Transverse colon (tissue), 4 donors: ENCODE measurements around the gene ECEL1. TPM values are rescaled to one million over a fixed set of nuclear protein-coding genes. Genes with fewer than 3 reads are reported as not detected.
A peak's percentile ranks its signal among the peaks of the same experiment; 100 is the strongest.

Experiments
- DNase-seq: peaks from one replicate; pipeline ENCODE4 v3.0.0-alpha.2; 2019
- H3K27ac ChIP-seq, 4 donors: fragments of 200-600 bp; sonication (generic); 2 replicates each; pipeline ENCODE4 v1.5.1; 2016 to 2018; ENCODE audit warnings: inconsistent platforms in 4 of 4
- H3K27me3 ChIP-seq: fragments of 200-600 bp; sonication (generic); 2 replicates; pipeline ENCODE4 v1.5.1; 2017; ENCODE audit warnings: inconsistent platforms
- H3K36me3 ChIP-seq, 4 donors: fragments of 200-600 bp; sonication (generic); 2 replicates each; pipeline ENCODE4 v1.5.1; 2017 to 2019; ENCODE audit warnings: inconsistent platforms in 4 of 4
- H3K4me1 ChIP-seq, 4 donors: fragments of 200-600 bp; sonication (generic); 2 replicates each; pipeline ENCODE4 v1.5.1; 2017 to 2020; ENCODE audit warnings: inconsistent platforms in 4 of 4
- H3K4me3 ChIP-seq, 4 donors: fragments of 200-600 bp; sonication (generic); 1 replicate in 1 of 4; 2 replicates in 3 of 4; pipeline versions ENCODE4 v1.5.1 to v1.6.1; 2017 to 2019; ENCODE audit warnings: inconsistent platforms in 4 of 4
- H3K9me3 ChIP-seq, 2 donors: fragments of 200-600 bp; sonication (generic); 2 replicates each; pipeline ENCODE4 v1.5.1; 2017 to 2019; ENCODE audit warnings: inconsistent platforms in 2 of 2
- EP300 ChIP-seq: sonication (generic); formaldehyde crosslinking; IDR thresholded peaks from one replicate; pipeline ENCODE4 v1.6.1; 2017; ENCODE audit warnings: antibody characterized with exemption, low read depth
- POLR2A ChIP-seq: fragments of 450-650 bp; IDR thresholded peaks from one replicate; pipeline ENCODE4 v1.6.1; 2016; ENCODE audit warnings: antibody characterized with exemption, mild to moderate bottlenecking, moderate library complexity
- POLR2AphosphoS5 ChIP-seq, 3 donors: sonication (generic); formaldehyde crosslinking; IDR thresholded peaks; one replicate each; pipeline ENCODE4 v1.6.1; 2016; ENCODE audit warnings: antibody characterized with exemption in 3 of 3
- WGBS, 2 donors: methylation state at CpG; one replicate each; pipeline ENCODE4 v1.1.5; 2018; ENCODE audit warnings: low coverage in 1 of 2; 5-methylcytosine and 5-hydroxymethylcytosine counted together
- in situ Hi-C, 4 donors: fragments of 200-750 bp; cut with MboI; loops; one replicate each; pipeline versions ENCODE4 v1.15.0 to v1.15.1; 2017; ENCODE audit warnings: low sequenced_read_pairs in 3 of 4, low pct_ligation_motif_present in 1 of 4, low pct_unique_long_range_greater_than_20kb in 1 of 4
- intact Hi-C: fragments of 100-400 bp; cut with DNase I; formaldehyde crosslinking; loops from one replicate; pipeline ENCODE4 v1.15.1; 2023; ENCODE audit warnings: low total_unique reads
- total RNA-seq, 4 donors: library from RNA; depleted of rRNA; stranded (reverse); fragments of >200 nt; gene quantifications; one replicate each; pipeline ENCODE4 v1.1.0, GENCODE V29; 2016
- TF ChIP-seq, protein P1 (sequence below), 5 experiments: fragments of 200-600 bp in 3 of 5; fragments of 450-650 bp in 2 of 5; sonication (generic) in 3 of 5; IDR thresholded peaks; 1 replicate in 2 of 5; 2 replicates in 3 of 5; pipeline ENCODE4 v1.5.1; 2016 to 2017; ENCODE audit warnings: antibody characterized with exemption in 5 of 5, inconsistent platforms in 3 of 5, mild to moderate bottlenecking in 2 of 5, moderate library complexity in 1 of 5

The ECEL1 gene
- total RNA-seq, 4 donors from 2014 or later, result not detected

DNA sequence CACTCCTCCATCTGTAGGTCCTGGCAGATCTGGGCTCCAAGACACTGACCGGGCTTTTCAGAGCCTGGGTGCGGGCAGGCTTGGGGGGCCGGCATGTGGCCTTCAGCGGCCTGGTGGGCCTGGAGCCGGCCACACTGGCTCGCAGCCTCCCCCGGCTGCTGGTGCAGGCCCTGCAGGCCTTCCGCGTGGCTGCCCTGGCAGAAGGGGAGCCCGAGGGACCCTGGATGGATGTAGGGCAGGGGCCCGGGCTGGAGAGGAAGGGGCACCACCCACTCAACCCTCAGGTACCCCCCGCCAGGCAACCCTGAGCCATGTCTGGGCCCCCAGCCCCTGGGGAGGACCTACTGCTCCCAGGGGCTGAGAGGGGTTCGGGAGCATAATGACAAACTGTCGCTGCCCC, 37.6 kb upstream of the ECEL1 start:
- Histone ChIP-seq H3K27me3 (peaks cover 65% of the 10 kb centered on the region), H3K4me1 (peaks cover 0 to 25% (median 25%) of the 10 kb centered on the region in 4 donors), H3K4me3 (no peak overlapping the region), H3K9me3 (no peaks in the 10 kb centered on the region), H3K36me3 (no peaks in the 10 kb centered on the region), H3K27ac (no peak overlapping the region)
- intact Hi-C loops (no loop called here), in situ Hi-C loops (no loop called here)
- TF ChIP-seq, protein P1, sequence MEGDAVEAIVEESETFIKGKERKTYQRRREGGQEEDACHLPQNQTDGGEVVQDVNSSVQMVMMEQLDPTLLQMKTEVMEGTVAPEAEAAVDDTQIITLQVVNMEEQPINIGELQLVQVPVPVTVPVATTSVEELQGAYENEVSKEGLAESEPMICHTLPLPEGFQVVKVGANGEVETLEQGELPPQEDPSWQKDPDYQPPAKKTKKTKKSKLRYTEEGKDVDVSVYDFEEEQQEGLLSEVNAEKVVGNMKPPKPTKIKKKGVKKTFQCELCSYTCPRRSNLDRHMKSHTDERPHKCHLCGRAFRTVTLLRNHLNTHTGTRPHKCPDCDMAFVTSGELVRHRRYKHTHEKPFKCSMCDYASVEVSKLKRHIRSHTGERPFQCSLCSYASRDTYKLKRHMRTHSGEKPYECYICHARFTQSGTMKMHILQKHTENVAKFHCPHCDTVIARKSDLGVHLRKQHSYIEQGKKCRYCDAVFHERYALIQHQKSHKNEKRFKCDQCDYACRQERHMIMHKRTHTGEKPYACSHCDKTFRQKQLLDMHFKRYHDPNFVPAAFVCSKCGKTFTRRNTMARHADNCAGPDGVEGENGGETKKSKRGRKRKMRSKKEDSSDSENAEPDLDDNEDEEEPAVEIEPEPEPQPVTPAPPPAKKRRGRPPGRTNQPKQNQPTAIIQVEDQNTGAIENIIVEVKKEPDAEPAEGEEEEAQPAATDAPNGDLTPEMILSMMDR (IDR thresholded peaks at IDR 0.05), result no peak
- TF ChIP-seq POLR2A (no peak), POLR2AphosphoS5 (IDR thresholded peaks at IDR 0.05) (no peak), EP300 (no peak)
- no peak for DNase-seq
- WGBS, 2 donors, result 86% methylated on average over 12 of the region's 14 CpGs; no CpG with 5 or more reads in 1 of the 2 donors

DNA sequence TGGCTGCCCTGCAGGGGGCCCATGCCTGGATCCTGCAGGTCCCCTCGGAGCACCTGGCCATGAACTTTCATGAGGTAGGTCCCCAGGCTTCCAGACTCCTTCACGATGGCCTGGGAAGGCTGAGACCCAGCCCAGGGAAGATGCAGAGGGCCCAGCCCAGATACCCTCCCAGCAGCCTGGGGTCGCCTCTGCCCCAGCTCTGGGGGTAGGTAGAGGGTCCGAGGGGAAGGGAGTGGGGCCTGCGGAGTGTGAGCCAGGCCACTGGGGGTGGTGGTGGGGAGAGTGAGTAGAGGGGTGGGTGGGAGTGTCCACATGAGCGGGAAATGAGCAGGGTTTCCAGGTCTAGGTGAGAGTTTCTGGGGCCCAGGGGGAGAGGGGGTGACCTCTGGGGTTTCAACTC, 37.1 kb upstream of the ECEL1 start:
- Histone ChIP-seq H3K9me3 (no peaks in the 10 kb centered on the region), H3K27me3 (peaks cover 70% of the 10 kb centered on the region), H3K4me1 (peaks cover 0 to 25% (median 25%) of the 10 kb centered on the region in 4 donors), H3K36me3 (no peaks in the 10 kb centered on the region), H3K27ac (no peak overlapping the region), H3K4me3 (no peak overlapping the region)
- TF ChIP-seq, protein P1 (IDR thresholded peaks at IDR 0.05), result no peak
- TF ChIP-seq EP300, result no peak
- no peak for TF ChIP-seq POLR2A
- no peak for TF ChIP-seq POLR2AphosphoS5 (IDR thresholded peaks at IDR 0.05)
- in situ Hi-C loops, result no loop called here
- DNase-seq, result no peak
- intact Hi-C loops, result loop anchor here (5.0 kb wide), 1 partner anchor 82 kb away; no protein-coding TSS in a partner anchor
- WGBS, 2 donors, result 68% methylated on average over 6 of the region's 6 CpGs; no CpG with 5 or more reads in 1 of the 2 donors

DNA sequence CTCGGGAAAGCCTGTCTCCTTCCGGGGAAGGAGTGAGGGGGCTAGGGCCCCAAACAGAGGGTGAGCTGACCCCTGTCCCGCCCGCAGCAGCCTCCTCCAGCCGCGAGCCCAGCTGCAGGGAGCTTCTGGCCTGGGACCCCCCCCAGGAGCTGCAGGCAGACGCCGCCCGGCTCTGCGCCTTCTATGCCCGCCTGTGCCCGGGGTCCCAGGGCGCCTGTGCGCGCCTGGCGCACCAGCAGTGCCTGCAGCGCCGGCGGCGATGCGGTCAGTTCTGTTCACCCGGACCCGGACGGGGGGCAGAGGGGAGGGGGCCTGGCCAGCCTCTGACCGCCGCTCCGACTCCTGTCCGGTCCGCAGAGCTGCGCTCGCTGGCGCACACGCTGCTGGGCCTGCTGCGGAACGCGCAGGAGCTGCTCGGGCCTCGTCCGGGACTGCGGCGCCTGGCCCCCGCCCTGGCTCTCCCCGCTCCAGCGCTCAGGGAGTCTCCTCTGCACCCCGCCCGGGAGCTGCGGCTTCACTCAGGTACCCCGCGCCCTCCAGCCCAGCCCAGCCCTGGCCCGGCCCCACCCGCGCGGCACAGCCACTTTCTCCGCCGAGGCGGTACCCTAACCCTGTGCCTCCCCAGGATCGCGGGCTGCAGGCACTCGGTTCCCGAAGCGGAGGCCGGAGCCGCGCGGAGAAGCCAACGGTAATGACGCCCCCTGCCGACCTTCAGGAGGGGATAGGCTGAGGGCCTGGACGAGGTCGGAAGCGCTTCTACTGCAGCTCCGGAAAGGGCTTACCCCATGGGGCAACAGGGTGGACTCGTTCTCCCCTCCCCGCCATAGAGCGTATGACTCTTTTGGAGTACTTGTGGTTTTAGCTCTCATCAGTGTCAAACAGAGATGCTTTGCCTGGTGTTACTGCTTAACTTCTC, 36.3 kb upstream of the ECEL1 start:
- in situ Hi-C loops (no loop called here), intact Hi-C loops (loop anchor here (5.0 kb wide), 1 partner anchor 82 kb away; no protein-coding TSS in a partner anchor)
- 1% methylated on average over 62 of the region's 75 CpGs; no CpG with 5 or more reads in 1 of the 2 donors for WGBS, 2 donors
- Histone ChIP-seq H3K27ac (no peak overlapping the region), H3K9me3 (no peaks in the 10 kb centered on the region), H3K36me3 (no peaks in the 10 kb centered on the region), H3K4me1 (peaks cover 0 to 25% (median 25%) of the 10 kb centered on the region in 4 donors), H3K27me3 (peaks cover 76% of the 10 kb centered on the region), H3K4me3 (peak overlapping the region in 2 of 4 donors; percentile 21 to 37)
- DNase-seq, result peak; percentile 20
- TF ChIP-seq POLR2AphosphoS5 (IDR thresholded peaks at IDR 0.05) (no peak), EP300 (no peak), POLR2A (no peak)
- TF ChIP-seq, protein P1 (IDR thresholded peaks at IDR 0.05), result no peak

DNA sequence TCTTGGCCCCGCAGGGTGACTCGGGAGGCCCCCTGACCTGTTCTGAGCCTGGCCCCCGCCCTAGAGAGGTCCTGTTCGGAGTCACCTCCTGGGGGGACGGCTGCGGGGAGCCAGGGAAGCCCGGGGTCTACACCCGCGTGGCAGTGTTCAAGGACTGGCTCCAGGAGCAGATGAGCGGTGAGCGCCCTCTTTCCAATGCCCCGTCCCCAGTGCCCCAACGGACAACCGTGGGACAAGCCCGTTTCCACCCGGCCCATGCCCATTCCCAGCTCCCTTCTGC, 35.7 kb upstream of the ECEL1 start:
- 17% methylated on average over 10 of the region's 16 CpGs; no CpG with 5 or more reads in 1 of the 2 donors for WGBS, 2 donors
- no peaks in the 10 kb centered on the region for H3K36me3 ChIP-seq

More for the DNA sequence above, 35.7 kb upstream of the ECEL1 start:
- Histone ChIP-seq H3K9me3 (no peaks in the 10 kb centered on the region), H3K4me3 (no peak overlapping the region), H3K27ac (no peak overlapping the region), H3K4me1 (peaks cover 0 to 25% (median 25%) of the 10 kb centered on the region in 4 donors), H3K27me3 (peaks cover 78% of the 10 kb centered on the region)
- no peak for DNase-seq
- in situ Hi-C loops, result no loop called here
- TF ChIP-seq POLR2AphosphoS5 (IDR thresholded peaks at IDR 0.05) (no peak), POLR2A (no peak), EP300 (no peak)
- TF ChIP-seq, protein P1 (IDR thresholded peaks at IDR 0.05), result no peak
- intact Hi-C loops, result loop anchor here (5.0 kb wide), 1 partner anchor 81 kb away; no protein-coding TSS in a partner anchor
